ENCODE results near the gene DBH.

GRCh38 chr9:133656211-133657119, 20.3 kb downstream of the DBH start:
- TF ChIP-seq CTCF (IDR thresholded peaks at IDR 0.05) (no peak), POLR2A (IDR thresholded peaks at IDR 0.05) (no peak)

Measured in stomach (tissue), 4 donors.